Pulmonary artery endothelial cell (primary cell): Measurements from ENCODE around the gene XPNPEP2. TPM values are rescaled to one million over a fixed set of nuclear protein-coding genes. Genes with fewer than 3 reads are reported as not detected.

Source experiments
- DNase-seq: peaks from one replicate; pipeline ENCODE4 v3.0.0-alpha.2; 2011; ENCODE audit warnings: low read depth, low spot score
- total RNA-seq: library from RNA; depleted of rRNA; stranded (reverse); fragments of >200 nt; gene quantifications from 2 replicates; pipeline ENCODE4 v1.2.3, GENCODE V29; 2014

XPNPEP2 gene, protein sequence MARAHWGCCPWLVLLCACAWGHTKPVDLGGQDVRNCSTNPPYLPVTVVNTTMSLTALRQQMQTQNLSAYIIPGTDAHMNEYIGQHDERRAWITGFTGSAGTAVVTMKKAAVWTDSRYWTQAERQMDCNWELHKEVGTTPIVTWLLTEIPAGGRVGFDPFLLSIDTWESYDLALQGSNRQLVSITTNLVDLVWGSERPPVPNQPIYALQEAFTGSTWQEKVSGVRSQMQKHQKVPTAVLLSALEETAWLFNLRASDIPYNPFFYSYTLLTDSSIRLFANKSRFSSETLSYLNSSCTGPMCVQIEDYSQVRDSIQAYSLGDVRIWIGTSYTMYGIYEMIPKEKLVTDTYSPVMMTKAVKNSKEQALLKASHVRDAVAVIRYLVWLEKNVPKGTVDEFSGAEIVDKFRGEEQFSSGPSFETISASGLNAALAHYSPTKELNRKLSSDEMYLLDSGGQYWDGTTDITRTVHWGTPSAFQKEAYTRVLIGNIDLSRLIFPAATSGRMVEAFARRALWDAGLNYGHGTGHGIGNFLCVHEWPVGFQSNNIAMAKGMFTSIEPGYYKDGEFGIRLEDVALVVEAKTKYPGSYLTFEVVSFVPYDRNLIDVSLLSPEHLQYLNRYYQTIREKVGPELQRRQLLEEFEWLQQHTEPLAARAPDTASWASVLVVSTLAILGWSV
- not detected in 2 replicates for total RNA-seq

DNA sequence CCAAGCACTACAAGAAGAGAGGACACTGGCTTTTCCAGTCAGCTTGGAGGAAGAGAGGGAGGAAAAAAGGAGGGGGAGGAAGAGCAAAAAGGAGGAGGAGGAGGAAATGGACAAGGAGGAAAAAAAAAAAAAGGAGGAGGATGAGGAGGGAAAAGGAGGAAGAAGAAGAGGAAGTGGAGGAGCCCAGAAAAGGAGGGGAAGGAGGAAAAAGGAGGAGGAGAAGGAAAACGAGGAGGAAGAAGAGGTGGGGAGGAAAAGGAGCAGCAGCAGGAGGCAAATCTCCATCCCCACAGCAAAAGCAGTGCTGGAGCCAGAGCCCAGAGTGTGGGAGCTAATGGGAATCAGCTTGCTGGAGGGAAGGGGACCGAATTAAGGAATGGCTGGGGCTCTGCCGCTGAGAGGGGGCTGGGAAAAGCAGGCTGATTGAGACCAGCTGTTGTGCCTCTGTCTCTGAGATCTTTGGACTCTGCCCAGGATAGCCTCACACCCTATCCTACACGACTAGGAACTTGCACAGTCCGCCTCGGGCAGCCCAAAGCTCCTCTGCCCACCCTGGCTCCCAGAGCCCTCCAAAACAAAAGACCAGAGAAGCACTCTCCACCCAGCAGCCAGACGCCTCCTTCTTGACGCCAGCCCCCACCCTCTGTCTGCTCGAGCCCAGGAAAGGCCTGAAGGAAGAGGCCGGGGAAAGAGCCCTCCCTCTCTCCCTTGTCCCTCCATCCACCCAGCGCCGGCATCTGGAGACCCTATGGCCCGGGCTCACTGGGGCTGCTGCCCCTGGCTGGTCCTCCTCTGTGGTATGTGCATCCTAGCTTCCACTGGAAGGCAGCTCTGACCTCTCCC, at the start of gene XPNPEP2:
TSS of gene XPNPEP2 (plus strand) at position 514 of the 843 bp plus-strand sequence. CDS start at position 749, 235 bp downstream.
- no peak for DNase-seq

DNA sequence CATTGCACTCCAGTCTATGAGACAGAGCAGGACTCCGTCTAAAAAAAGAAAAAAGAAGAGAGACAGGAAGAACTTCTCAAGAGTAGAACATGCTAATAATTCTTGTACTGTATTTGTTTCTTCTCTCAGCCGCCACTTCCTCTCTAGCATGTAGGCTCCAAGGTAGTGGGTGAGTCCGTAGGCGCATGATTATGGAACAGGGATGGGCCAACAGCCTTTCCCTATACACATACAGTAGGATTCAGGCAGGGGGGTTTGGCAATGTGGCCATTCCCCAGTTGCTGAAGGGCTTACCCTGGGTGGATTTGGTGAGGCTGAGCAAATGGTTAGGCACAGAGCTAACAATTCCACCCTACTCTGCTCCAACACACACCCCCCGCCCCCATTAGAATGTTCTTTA, 49.0 kb upstream of the XPNPEP2 start:
- no peak for DNase-seq

DNA sequence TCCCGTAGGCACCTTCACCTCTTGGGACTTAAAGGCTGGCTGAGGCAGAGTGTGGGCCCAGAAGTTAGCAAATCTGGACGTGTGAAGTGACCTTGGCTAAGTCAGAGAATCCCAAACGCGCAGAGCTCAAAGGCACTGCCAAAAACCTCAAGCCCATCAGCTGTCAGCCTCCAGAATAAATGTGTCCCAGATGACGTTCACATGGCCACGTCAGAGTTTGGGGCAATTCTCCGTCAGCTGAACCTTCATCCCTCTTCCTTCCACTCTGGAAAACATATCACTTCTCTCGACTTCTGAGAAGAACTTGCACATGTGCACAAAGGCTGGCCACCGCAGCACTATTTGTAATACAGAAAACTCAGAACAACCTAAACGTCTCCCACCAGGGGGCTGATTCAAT, 48.3 kb upstream of the XPNPEP2 start:
- DNase-seq: no peak

DNA sequence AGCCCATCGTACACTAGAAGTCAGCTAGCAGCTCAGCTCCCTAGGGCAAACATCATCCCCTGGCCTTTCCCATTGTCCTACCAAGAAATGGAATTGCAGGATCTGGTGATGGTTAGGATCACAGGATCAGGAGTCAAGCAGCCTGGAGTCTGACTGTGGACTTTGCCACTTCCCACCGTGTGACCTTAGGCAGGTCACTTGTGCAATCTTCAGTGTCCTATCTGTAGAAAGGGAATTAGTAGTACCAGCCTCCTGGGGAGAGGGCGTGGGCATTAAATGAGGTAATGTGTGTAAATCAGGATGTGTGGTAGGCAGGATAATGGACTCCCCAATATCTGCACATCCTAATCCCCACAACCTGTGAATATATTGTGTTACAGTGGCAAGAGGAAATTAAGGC, 45.4 kb upstream of the XPNPEP2 start:
- no peak for DNase-seq

DNA sequence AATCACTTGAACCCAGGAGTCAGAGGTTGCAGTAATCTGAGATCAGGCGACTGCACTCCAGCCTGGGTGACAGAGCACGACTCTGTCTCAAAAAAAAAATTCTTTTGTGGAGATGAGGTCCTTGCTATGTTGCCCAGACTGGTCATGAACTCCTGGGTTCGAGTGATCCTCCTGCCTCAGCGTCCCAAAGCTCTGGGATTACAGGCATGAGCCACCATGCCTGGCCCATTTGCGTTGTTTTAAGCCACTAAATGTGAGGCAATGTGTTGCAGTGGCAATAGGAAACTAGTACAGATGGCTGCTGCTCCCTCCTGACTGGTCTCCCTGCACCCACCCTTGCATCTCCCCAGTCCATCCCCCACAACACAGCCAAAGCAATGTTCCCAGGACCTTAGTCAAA, 44.0 kb upstream of the XPNPEP2 start:
- DNase-seq: no peak

DNA sequence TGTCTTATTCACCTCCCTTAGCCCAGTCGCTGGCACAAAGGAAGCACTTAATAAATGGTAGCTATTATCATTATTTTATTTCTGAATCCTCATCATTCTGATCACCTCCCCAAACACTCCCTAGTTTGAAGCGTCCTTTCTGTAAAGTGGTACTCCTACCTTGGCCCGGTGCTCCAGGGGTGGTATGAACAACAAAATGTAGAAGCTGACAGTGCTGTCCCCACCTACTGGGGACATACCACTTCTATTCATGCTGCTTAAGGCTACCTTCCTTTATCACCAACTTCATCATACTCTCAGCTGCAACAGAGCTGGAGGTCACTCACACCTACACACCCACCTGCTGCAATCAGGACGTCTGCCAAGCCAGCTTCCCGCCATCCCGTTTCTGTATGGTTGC, 43.2 kb upstream of the XPNPEP2 start:
- DNase-seq: no peak

DNA sequence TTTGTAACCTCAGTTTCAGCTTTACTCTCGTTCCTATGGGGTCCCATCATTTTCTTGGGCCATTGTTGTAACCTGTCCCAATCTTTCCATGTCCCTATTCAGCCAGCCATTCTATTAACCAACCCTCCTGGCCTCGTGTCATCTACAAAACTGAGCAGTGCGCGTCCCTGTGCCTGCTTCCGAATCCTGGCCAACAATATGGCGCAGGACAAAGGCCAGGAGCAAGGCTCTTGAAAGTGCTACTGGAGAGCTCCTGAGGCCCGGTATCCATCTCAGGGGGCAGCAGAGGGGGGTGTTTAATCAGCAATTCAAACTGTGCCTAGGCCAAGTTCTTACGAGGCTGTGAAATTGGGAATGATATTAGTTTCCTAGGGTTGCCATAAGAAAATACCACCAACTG, 42.8 kb upstream of the XPNPEP2 start:
- no peak for DNase-seq

DNA sequence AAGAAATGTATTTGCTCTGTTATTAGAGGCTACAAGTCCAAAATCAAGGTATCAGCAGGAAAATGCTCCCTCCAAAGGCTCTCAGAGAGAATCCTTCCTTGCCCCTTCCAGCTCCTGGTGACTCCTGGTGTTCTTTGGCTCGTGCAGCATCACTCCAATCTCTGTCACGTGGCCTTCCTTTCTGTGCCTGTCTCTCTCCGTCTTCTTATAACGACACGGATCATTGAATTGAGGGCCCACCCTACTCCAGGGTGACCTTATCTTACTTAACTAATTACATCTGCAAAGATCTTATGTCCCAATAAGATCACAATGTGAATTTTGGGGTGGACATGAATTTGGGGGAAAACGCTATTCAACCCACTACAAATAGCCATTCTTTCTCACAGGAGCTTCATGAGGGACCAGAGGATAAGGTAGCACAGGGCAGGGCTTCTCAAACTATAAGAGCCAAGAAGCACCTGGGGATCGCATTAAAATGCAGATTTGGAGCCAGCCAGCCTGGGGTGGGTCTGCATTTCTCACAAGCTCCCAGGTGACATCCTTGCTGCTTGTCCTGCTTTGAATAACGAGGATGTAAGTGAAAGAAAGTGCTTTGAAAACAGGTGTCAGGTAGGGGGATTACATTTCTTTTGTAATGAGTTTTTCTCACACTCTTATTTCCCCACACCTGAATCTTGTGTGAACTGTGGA, 42.2 kb upstream of the XPNPEP2 start:
- DNase-seq: no peak

DNA sequence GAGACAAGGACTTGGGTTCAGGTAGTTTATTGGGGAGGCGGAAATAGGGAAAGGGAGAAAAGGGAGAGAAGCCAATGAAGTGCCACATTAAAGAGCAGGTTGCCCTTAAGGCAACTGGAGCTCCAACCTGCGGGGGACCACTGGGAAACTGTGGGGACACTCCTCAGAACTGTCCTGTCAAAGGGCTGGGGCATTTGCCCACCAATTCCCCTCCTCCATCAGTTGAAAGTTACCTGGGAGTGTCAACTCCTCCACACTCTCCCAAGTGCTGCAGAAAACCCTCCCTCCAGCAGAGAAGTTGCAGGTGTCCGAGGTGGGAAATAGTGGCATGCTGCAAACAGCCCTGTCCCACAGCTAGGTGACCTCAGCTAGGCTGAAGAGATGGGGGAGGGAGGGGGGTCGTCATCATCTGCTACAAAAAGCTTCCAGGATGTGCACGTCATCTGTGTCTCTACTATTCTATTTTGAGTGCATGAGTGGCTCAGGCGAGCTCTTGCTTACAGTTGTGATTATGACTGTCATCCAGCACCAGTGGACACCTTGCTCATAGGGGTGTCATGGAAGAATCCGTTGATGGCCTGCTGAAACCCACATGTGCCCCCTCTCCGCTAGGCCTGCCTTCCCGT, 41.5 kb upstream of the XPNPEP2 start:
- no peak for DNase-seq

DNA sequence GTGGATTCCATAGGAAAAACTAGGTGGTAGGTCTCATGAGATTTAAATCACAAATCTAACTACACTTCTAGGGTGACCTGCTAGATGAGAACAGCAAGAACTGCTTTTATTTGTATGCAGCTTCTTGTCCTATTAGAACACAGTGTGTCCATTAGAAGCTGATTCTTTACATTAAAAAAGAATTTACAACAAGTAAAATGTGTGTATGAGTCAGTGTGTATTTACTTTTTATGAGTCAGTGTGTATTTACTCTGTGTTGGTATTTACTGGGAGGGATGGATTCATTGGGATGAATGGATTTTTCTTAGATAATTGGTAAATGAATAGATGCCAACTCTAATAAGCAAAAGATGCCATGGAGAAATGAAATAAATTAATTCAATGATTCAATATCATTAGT, 40.6 kb upstream of the XPNPEP2 start:
- no peak for DNase-seq

DNA sequence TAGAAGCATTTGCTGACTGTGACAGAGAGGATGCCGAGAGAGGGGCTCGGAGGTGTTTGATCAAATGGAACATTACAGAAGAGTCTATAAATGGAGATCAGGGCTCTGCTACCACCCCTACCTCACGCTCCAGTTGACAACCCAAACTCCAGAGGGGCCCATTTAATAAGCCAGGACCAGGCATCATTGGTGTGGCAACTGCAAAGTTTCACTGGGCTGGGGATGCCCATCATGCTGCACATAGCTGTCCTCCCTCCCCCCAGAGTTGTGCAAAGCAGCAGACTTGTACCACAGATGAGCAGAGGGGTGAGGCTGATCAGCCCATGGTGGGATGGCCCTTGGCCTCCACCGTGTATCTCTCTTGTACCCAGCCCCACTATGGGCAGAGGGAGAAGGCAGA, 38.2 kb upstream of the XPNPEP2 start:
- no peak for DNase-seq

DNA sequence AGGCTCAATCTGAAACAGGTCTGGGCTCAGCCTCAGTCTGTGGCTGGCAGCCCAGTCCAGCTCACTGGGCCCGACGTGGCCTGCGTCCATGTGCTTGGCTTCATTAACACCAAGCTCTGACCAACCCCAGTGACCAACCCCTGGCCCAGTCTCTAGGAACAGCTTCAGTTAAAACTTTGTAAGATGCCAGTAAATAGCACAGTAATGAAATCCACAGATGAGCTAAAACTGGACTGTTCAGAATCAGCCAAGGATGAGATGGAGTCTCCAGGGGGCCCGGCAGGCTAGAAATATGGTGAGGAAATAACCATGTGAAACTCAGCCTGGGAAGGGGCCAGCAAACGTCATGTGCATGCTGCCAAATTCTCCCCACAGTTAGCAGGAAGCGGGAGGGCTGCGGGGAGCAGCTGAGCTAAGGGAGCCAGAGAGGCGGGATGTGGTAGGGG, 37.1 kb upstream of the XPNPEP2 start:
- no peak for DNase-seq

DNA sequence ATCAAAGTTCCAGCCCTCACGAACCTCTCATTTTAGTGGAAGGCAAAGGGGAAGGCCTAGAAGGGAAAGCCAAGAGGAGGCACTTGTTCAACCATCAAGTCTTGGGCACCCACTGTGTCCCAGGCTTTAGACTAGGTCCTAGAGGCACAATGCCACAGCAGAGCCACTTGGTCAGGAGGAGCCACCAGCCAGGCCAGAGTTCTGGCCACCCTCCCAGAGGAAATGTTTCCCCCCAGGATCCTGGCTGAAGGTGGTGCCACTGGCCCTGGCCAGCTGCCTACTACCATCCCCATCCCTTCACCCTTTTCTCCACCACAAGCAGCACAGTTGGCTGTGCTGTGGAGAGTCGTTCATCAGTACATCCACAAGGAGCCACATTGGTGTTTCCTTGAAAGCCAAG, 34.3 kb upstream of the XPNPEP2 start:
- no peak for DNase-seq

DNA sequence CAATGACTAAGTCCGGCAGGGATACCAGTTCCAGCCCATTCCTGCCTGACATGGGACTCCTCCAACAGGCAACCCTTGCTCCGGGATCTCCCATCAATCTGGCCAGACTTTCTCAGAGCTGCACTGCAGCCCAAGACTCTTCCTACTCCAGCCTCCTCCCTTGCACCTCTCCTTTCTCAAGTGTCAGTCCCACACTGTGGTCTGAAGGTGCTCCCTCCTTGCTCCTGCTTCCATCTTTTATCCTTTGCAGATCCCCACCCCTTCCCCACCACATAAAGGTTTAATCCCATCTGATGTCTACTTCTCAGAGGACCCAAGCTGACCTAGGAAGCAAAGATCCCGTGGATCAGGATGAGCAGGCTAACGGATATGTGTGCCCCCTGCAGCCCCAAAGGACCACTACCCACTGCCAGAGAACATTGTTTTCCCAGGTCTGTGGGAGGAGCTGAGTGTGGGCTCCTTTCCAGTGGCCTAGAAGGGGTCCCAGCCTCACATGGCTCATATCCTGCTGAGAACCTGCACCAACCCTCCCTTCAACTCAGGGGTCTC, 33.3 kb upstream of the XPNPEP2 start:
- DNase-seq: no peak

DNA sequence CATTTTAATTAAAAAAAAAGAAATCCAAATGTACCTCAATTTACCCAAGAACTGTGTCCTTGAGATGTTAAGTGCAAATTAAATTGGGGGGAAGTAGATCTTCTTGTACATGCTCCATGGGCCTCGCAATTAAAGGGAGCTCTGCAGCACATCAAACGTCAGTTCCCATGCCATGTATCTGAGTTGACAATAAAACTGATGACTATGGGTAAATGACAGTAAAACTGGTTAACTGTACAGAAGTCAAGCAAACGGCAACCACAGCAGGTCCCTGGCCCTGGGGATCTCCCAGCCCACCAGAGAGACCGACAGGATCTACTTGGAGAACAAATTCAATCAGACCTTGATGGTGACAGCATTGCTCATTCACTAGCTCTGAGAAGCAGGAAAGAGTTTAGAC, 32.8 kb upstream of the XPNPEP2 start:
- no peak for DNase-seq

DNA sequence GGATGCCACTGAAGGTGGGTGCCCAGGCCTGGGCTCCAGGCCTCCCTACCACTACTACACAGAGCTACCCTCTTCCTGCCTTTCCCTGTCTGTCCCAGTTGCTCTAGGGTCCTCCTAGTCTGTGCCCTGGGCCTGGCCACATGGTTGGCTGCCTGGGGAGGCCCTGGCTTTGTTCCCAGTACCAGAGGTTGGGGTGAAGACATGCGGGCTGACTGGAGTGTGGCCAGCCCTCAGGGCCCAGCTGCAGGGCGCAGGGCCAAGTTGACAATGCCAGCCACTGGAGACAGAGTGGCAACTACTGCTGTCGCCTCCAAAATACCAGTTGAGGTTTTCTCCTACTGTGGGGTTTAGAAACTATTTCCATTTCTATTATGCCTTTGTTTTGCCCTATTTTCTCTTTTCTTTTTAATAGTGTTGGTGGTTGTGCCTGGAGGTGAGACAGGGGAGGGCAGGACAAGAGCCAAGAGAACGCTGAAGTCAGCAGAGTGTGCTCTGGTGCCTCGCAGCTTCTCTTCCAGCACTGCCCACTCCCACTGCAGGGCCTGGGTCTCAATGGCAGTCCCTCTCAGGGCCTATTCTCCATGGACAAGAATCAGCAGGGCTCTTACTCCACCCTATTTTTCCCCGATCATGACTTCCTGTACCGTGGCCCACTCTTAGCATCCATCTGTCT, 32.2 kb upstream of the XPNPEP2 start:
- DNase-seq: no peak

DNA sequence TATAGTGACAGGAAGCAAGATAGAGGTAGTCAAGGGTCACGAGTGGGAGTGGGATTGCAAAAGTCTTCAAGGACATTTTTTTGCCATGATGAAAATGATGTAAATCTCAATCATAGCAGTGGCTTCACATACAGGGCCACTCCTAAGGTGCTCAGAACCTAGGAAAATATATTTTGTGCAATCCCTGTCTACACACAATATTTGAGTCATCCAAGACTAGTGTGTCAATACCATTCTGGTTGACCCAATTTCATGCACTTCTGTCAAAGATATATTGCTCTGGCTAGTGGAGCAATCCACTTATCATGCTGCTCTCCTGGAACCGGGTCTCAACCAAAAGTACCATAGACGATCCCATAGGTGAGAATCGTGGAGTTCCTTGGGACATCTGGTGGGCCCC, 24.2 kb upstream of the XPNPEP2 start:
- no peak for DNase-seq

DNA sequence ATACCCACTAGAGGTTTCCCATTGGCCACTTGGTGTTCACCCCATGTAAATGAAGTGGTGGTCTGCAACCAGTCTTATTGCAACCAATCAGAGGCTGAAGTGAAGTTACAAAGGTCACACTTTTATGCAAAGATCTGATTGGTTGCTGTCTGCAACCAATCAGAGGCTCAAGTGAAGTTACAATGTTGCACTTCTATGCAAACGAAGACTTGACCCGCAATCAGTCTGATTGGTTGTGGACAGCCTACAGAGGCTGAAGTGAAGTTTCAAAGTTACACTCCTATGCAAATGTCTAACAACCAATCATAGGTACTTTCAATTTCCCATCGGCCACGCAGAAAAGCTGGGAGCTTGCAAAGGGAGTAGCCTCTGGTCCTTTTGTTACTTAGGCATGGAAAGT, 22.3 kb upstream of the XPNPEP2 start:
- no peak for DNase-seq

DNA sequence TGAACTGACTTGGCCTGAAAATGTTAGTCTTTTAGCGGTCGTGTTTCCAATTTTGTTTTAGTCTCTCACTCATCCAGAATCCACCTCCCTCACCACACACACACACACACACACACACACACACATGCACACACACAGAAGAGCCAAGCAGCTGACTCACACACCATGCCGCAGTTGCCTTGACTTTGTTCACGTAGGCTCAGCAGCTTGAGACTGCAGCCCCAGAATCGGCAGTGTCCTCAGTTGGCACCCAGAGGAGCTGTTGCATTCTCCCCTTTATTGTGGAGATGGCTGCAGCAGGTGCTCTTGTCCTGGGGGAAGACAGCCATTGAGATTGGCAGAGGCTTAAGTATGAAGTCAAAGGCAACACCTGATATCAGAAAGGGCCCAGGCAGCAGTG, 20.9 kb upstream of the XPNPEP2 start:
- DNase-seq: no peak

DNA sequence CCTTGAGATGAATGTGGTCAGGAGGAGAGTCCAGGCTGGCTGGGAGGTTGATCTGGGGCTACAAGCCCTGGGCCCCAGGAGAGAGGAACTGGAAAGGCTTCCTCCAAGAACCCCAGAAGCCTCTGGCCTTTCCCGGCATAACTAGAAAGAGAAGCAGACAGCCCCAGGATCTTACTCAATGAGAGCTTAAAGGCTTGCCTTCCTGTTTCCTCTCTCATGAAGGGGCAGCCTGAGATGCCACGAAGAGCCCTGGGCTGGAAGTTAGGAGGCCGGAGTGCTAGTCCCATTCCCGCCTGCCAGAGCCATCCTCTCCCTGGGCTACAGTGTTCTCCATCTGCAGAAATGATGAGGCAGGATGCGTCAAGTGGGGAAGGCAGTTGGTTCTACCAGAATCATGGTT, 20.1 kb upstream of the XPNPEP2 start:
- no peak for DNase-seq
